Stimulated activated naive CD8-positive, alpha-beta T cell treated with anti-CD3 and anti-CD28 coated beads, Interleukin-15, amount 100 ng/mL, for 72 hours (primary cell): ENCODE measurements around the gene KCNQ4.

Source experiments
- ATAC-seq: fragments of 150-1000 bp; cut with Tn5 transposase; 2 replicates; pipeline ENCODE4 v1.10.0; 2021; ENCODE audit warnings: mild to moderate bottlenecking, moderate library complexity
- DNase-seq, 2 donors: peaks; one replicate each; pipeline ENCODE4 v3.0.0; 2021 to 2022
- H3K27ac Mint-ChIP-seq, 2 donors: one replicate each; pipeline ENCODE4 v1.8.0; 2022; ENCODE audit warnings: mild to moderate bottlenecking in 2 of 2, mixed read lengths in 2 of 2, moderate library complexity in 2 of 2
- H3K27me3 Mint-ChIP-seq: one replicate; pipeline ENCODE4 v1.8.0; 2022; ENCODE audit warnings: mixed read lengths
- H3K4me1 Mint-ChIP-seq: one replicate; pipeline ENCODE4 v1.8.0; 2022; ENCODE audit warnings: mild to moderate bottlenecking, mixed read lengths
- H3K4me3 Mint-ChIP-seq, 2 donors: one replicate each; pipeline ENCODE4 v1.8.0; 2022; ENCODE audit warnings: mild to moderate bottlenecking in 2 of 2, mixed read lengths in 2 of 2, moderate library complexity in 1 of 2
- H3K9me3 Mint-ChIP-seq, 2 donors: one replicate each; pipeline ENCODE4 v1.8.0; 2022; ENCODE audit warnings: mixed read lengths in 2 of 2

KCNQ4 gene

GRCh38 chr1:40783001-40783905, at the start of gene KCNQ4:
Gene KCNQ4 (plus strand): TSS chr1:40783787. CDS start chr1:40784094, 307 bp downstream.
- DNase-seq (no peak), ATAC-seq (peak; percentile 40)
- Mint-ChIP-seq H3K4me3 (peak within 1 kb of the TSS; percentile 72 to 75), H3K27me3 (peaks cover 42% of the 10 kb centered on the region), H3K27ac (peak within 1 kb of the TSS; percentile 79 to 89), H3K4me1 (peaks cover 29% of the 10 kb centered on the region), H3K9me3 (no peaks in the 10 kb centered on the region)

- Mint-ChIP-seq H3K27me3 (no peaks in the 10 kb centered on the region), H3K4me3 (no peak overlapping the region), H3K9me3 (no peaks in the 10 kb centered on the region), H3K4me1 (peaks cover 41% of the 10 kb centered on the region), H3K27ac (no peak overlapping the region)
- ATAC-seq, result no peak
- DNase-seq, result no peak
These were observed 48.5 kb upstream of the KCNQ4 start for GRCh38 chr1:40734882-40735628.

- Mint-ChIP-seq H3K4me3 (no peak overlapping the region), H3K27me3 (no peaks in the 10 kb centered on the region), H3K4me1 (peaks cover 41% of the 10 kb centered on the region), H3K27ac (no peak overlapping the region), H3K9me3 (no peaks in the 10 kb centered on the region)
- no peak for ATAC-seq
- no peak for DNase-seq
These were observed 47.5 kb upstream of the KCNQ4 start for GRCh38 chr1:40736085-40736531.

GRCh38 chr1:40738831-40739230, 44.8 kb upstream of the KCNQ4 start:
- ATAC-seq, result no peak
- Mint-ChIP-seq H3K27me3 (no peaks in the 10 kb centered on the region), H3K4me3 (no peak overlapping the region), H3K4me1 (peaks cover 42% of the 10 kb centered on the region), H3K27ac (no peak overlapping the region), H3K9me3 (no peaks in the 10 kb centered on the region)
- no peak for DNase-seq

- DNase-seq, result no peak
- Mint-ChIP-seq H3K27ac (no peak overlapping the region), H3K4me3 (no peak overlapping the region), H3K4me1 (peaks cover 45% of the 10 kb centered on the region), H3K27me3 (no peaks in the 10 kb centered on the region), H3K9me3 (no peaks in the 10 kb centered on the region)
- ATAC-seq, result no peak
These were observed 44.1 kb upstream of the KCNQ4 start for GRCh38 chr1:40739455-40740008.

- no peak overlapping the region for H3K27ac Mint-ChIP-seq
- ATAC-seq (no peak), DNase-seq (no peak)
- no peaks in the 10 kb centered on the region for H3K9me3 Mint-ChIP-seq
- H3K4me1 Mint-ChIP-seq, result peaks cover 53% of the 10 kb centered on the region
- H3K27me3 Mint-ChIP-seq, result no peaks in the 10 kb centered on the region
- no peak overlapping the region for H3K4me3 Mint-ChIP-seq
These were observed 43.3 kb upstream of the KCNQ4 start for GRCh38 chr1:40740039-40740996.

- no peak overlapping the region for H3K4me3 Mint-ChIP-seq
- H3K27me3 Mint-ChIP-seq, result no peaks in the 10 kb centered on the region
- DNase-seq (no peak), ATAC-seq (no peak)
- H3K4me1 Mint-ChIP-seq, result peaks cover 56% of the 10 kb centered on the region
- H3K27ac Mint-ChIP-seq, result no peak overlapping the region
- H3K9me3 Mint-ChIP-seq, result no peaks in the 10 kb centered on the region
These were observed 42.4 kb upstream of the KCNQ4 start for GRCh38 chr1:40740997-40741736.

GRCh38 chr1:40742363-40743061, 41.1 kb upstream of the KCNQ4 start:
- no peak for DNase-seq
- H3K4me1 Mint-ChIP-seq, result peaks cover 56% of the 10 kb centered on the region
- peak; percentile 37 for ATAC-seq
- no peak overlapping the region for H3K4me3 Mint-ChIP-seq
- no peaks in the 10 kb centered on the region for H3K27me3 Mint-ChIP-seq
- no peaks in the 10 kb centered on the region for H3K9me3 Mint-ChIP-seq
- H3K27ac Mint-ChIP-seq, result no peak overlapping the region

GRCh38 chr1:40743452-40743851, 40.1 kb upstream of the KCNQ4 start:
- no peaks in the 10 kb centered on the region for H3K27me3 Mint-ChIP-seq
- peak overlapping the region in 1 of 2 donors; percentile 9 for H3K27ac Mint-ChIP-seq
- ATAC-seq (no peak), DNase-seq (no peak)
- H3K4me1 Mint-ChIP-seq, result peaks cover 56% of the 10 kb centered on the region
- no peak overlapping the region for H3K4me3 Mint-ChIP-seq
- H3K9me3 Mint-ChIP-seq, result no peaks in the 10 kb centered on the region

- ATAC-seq, result no peak
- no peaks in the 10 kb centered on the region for H3K27me3 Mint-ChIP-seq
- H3K4me3 Mint-ChIP-seq, result no peak overlapping the region
- no peak overlapping the region for H3K27ac Mint-ChIP-seq
- DNase-seq, result no peak
- peaks cover 56% of the 10 kb centered on the region for H3K4me1 Mint-ChIP-seq
- no peaks in the 10 kb centered on the region for H3K9me3 Mint-ChIP-seq
These were observed 39.7 kb upstream of the KCNQ4 start for GRCh38 chr1:40743860-40744259.

GRCh38 chr1:40745176-40745575, 38.4 kb upstream of the KCNQ4 start:
- H3K9me3 Mint-ChIP-seq, result no peaks in the 10 kb centered on the region
- DNase-seq (no peak), ATAC-seq (no peak)
- no peak overlapping the region for H3K27ac Mint-ChIP-seq
- no peak overlapping the region for H3K4me3 Mint-ChIP-seq
- H3K4me1 Mint-ChIP-seq, result peaks cover 49% of the 10 kb centered on the region
- H3K27me3 Mint-ChIP-seq, result no peaks in the 10 kb centered on the region

- ATAC-seq (no peak), DNase-seq (no peak)
- no peaks in the 10 kb centered on the region for H3K27me3 Mint-ChIP-seq
- H3K4me1 Mint-ChIP-seq, result peaks cover 48% of the 10 kb centered on the region
- no peaks in the 10 kb centered on the region for H3K9me3 Mint-ChIP-seq
- no peak overlapping the region for H3K27ac Mint-ChIP-seq
- no peak overlapping the region for H3K4me3 Mint-ChIP-seq
These were observed 37.1 kb upstream of the KCNQ4 start for GRCh38 chr1:40746344-40747090.
